IMR-90 (cell line): ENCODE data around the gene KIAA0825. TPM values are rescaled to one million over a fixed set of nuclear protein-coding genes. Genes with fewer than 3 reads are reported as not detected.

Source experiments
- ATAC-seq: fragments of 200-7000 bp; cut with Tn5 transposase; 2 replicates; pipeline ENCODE4 v1.9.1; 2020; ENCODE audit warnings: low read depth, mild to moderate bottlenecking, moderate library complexity
- BruUV-seq: library from RNA; stranded (reverse); fragments of 400-500 nt; replicated peaks from 2 replicates; lab custom pipeline; 2021; lab: Mats Ljungman, UMichigan
- CTCF ChIA-PET: fragments of 300-600 bp; formaldehyde crosslinking; extraction: SDS; loops from one replicate; lab custom pipeline; 2021; ENCODE audit warnings: antibody characterized with exemption; lab: Yijun Ruan, JAX
- POLR2A ChIA-PET: fragments of 300-600 bp; sonication (Branson Sonifier 250); formaldehyde crosslinking; loops from one replicate; lab custom pipeline; 2022; ENCODE audit warnings: antibody characterized with exemption; ENCODE audit not compliant: unreplicated experiment; lab: Charles Lee
- DNase-seq: peaks from one replicate; pipeline ENCODE4 v3.0.0; 2013
- H2AFZ ChIP-seq: replicated peaks from 2 replicates; pipeline ENCODE3; 2013; ENCODE audit warnings: low read length, mild to moderate bottlenecking; ENCODE audit not compliant: poor library complexity
- H2AK5ac ChIP-seq: 2 replicates; pipeline ENCODE4 v1.6.1; 2013; ENCODE audit warnings: low read depth, low read length, inconsistent platforms
- H2AK9ac ChIP-seq: replicated peaks from 2 replicates; pipeline ENCODE3; 2013; ENCODE audit warnings: mild to moderate bottlenecking, low read depth, low read length, moderate library complexity; ENCODE audit not compliant: poor library complexity
- H2BK120ac ChIP-seq: 2 replicates; pipeline ENCODE4 v1.6.1; 2013; ENCODE audit warnings: low read depth, low read length, inconsistent platforms
- H2BK15ac ChIP-seq: 3 replicates; pipeline ENCODE4 v1.6.1; 2013; ENCODE audit warnings: low read depth, low read length, inconsistent platforms
- H2BK20ac ChIP-seq: 2 replicates; pipeline ENCODE4 v1.6.1; 2013; ENCODE audit warnings: low read depth, mild to moderate bottlenecking, inconsistent platforms, low read length, moderate library complexity
- H2BK5ac ChIP-seq: 2 replicates; pipeline ENCODE4 v1.6.1; 2013; ENCODE audit warnings: mild to moderate bottlenecking, low read depth, low read length, inconsistent platforms; ENCODE audit not compliant: poor library complexity, severe bottlenecking
- H3K14ac ChIP-seq: replicated peaks from 2 replicates; pipeline ENCODE4 v1.6.1; 2013; ENCODE audit warnings: low read depth, low read length, inconsistent platforms
- H3K18ac ChIP-seq: 2 replicates; pipeline ENCODE4 v1.6.1; 2013; ENCODE audit warnings: low read depth, low read length, control low read depth
- H3K23ac ChIP-seq: 2 replicates; pipeline ENCODE4 v1.6.1; 2013; ENCODE audit warnings: low read depth, low read length, inconsistent platforms
- H3K27ac ChIP-seq: 2 replicates; pipeline ENCODE4 v1.5.1; 2013; ENCODE audit warnings: mild to moderate bottlenecking, control low read depth, low read length; ENCODE audit not compliant: insufficient read depth
- H3K27me3 ChIP-seq: 2 replicates; pipeline ENCODE4 v1.6.1; 2013; ENCODE audit warnings: low read length; ENCODE audit not compliant: control insufficient read depth, insufficient read depth
- H3K36me3 ChIP-seq: 2 replicates; pipeline ENCODE4 v1.6.1; 2013; ENCODE audit warnings: low read length, mixed read lengths; ENCODE audit not compliant: control insufficient read depth, insufficient read depth
- H3K4ac ChIP-seq: 2 replicates; pipeline ENCODE4 v1.6.1; 2013; ENCODE audit warnings: low read depth, low read length, inconsistent platforms
- H3K4me1 ChIP-seq: 2 replicates; pipeline ENCODE4 v1.6.1; 2013; ENCODE audit warnings: low read length, mixed read lengths; ENCODE audit not compliant: control insufficient read depth, insufficient read depth
- H3K4me2 ChIP-seq: 2 replicates; pipeline ENCODE4 v1.6.1; 2013; ENCODE audit warnings: low read depth, mild to moderate bottlenecking, control low read depth, low read length, moderate library complexity
- H3K4me3 ChIP-seq: 2 replicates; pipeline ENCODE4 v1.5.1; 2013; ENCODE audit warnings: low read depth, mild to moderate bottlenecking, control low read depth, low read length, moderate library complexity; ENCODE audit not compliant: insufficient read depth
- H3K56ac ChIP-seq: 2 replicates; pipeline ENCODE4 v1.6.1; 2013; ENCODE audit warnings: low read length, inconsistent platforms; ENCODE audit not compliant: insufficient read depth; ENCODE audit errors: extremely low read depth
- H3K79me1 ChIP-seq, 2 experiments: 2 replicates each; pipeline ENCODE4 v1.6.1; 2013; ENCODE audit warnings: low read length in 2 of 2, inconsistent platforms in 1 of 2, low read depth in 1 of 2
- H3K9ac ChIP-seq: 2 replicates; pipeline ENCODE4 v1.6.1; 2013; ENCODE audit warnings: low read depth, low read length, control low read depth
- H3K9me1 ChIP-seq: 2 replicates; pipeline ENCODE4 v1.6.1; 2013; ENCODE audit warnings: low read length, inconsistent platforms; ENCODE audit not compliant: insufficient read depth
- H3K9me3 ChIP-seq: 2 replicates; pipeline ENCODE4 v1.6.1; 2013; ENCODE audit warnings: low read length; ENCODE audit not compliant: control insufficient read depth, insufficient read depth
- H4K20me1 ChIP-seq: 2 replicates; pipeline ENCODE4 v1.6.1; 2013; ENCODE audit warnings: low read length, inconsistent platforms; ENCODE audit not compliant: insufficient read depth
- H4K5ac ChIP-seq: 2 replicates; pipeline ENCODE4 v1.6.1; 2013; ENCODE audit warnings: mild to moderate bottlenecking, low read depth, low read length, control low read depth
- H4K8ac ChIP-seq, 2 experiments: 2 replicates each; pipeline ENCODE4 v1.6.1; 2013; ENCODE audit warnings: low read depth in 2 of 2, low read length in 2 of 2, control low read depth in 1 of 2, inconsistent platforms in 1 of 2
- H4K91ac ChIP-seq: 2 replicates; pipeline ENCODE4 v1.6.1; 2013; ENCODE audit warnings: low read depth, low read length, inconsistent platforms; ENCODE audit not compliant: insufficient read depth
- BHLHE40 ChIP-seq: fragments of 150-350 bp; IDR thresholded peaks from 2 replicates; pipeline ENCODE4 v1.6.1; 2016; ENCODE audit warnings: mild to moderate bottlenecking, low read depth, low read length
- CEBPB ChIP-seq: IDR thresholded peaks from 2 replicates; pipeline ENCODE4 v1.6.1; 2012; ENCODE audit warnings: low read depth, low read length, improper control_type of control experiment
- CHD1 ChIP-seq: IDR thresholded peaks from 2 replicates; pipeline ENCODE4 v1.6.1; 2012; ENCODE audit warnings: low read depth, low read length, improper control_type of control experiment
- CTCF ChIP-seq: conservative IDR thresholded peaks from 2 replicates; pipeline ENCODE4 v1.5.1; 2012; ENCODE audit warnings: mild to moderate bottlenecking, low read depth, low read length, improper control_type of control experiment
- ELK1 ChIP-seq: fragments of 150-350 bp; IDR thresholded peaks from 2 replicates; pipeline ENCODE4 v1.6.1; 2016; ENCODE audit warnings: low read depth, mild to moderate bottlenecking, low read length, moderate library complexity, borderline replicate concordance
- FOS ChIP-seq: fragments of 150-350 bp; IDR thresholded peaks from 2 replicates; pipeline ENCODE4 v1.6.1; 2016; ENCODE audit warnings: low read depth, low read length
- MAFK ChIP-seq: IDR thresholded peaks from 2 replicates; pipeline ENCODE4 v1.6.1; 2012; ENCODE audit warnings: low read depth, low read length, improper control_type of control experiment
- MAZ ChIP-seq: IDR thresholded peaks from 2 replicates; pipeline ENCODE4 v1.6.1; 2012; ENCODE audit warnings: low read depth, mild to moderate bottlenecking, low read length, improper control_type of control experiment, moderate library complexity, borderline replicate concordance
- MXI1 ChIP-seq: IDR thresholded peaks from 2 replicates; pipeline ENCODE4 v1.6.1; 2012; ENCODE audit warnings: low read depth, mild to moderate bottlenecking, low read length, moderate library complexity, borderline replicate concordance
- NFE2L2 ChIP-seq: fragments of 150-350 bp; IDR thresholded peaks from 2 replicates; pipeline ENCODE4 v1.6.1; 2016; ENCODE audit warnings: low read depth, mild to moderate bottlenecking, low read length
- POLR2A ChIP-seq: IDR thresholded peaks from 2 replicates; pipeline ENCODE4 v1.6.1; 2012; ENCODE audit warnings: mild to moderate bottlenecking, low read depth, low read length
- RAD21 ChIP-seq: IDR thresholded peaks from 2 replicates; pipeline ENCODE4 v1.6.1; 2012; ENCODE audit warnings: low read length, improper control_type of control experiment
- RCOR1 ChIP-seq: IDR thresholded peaks from 2 replicates; pipeline ENCODE4 v1.6.1; 2012; ENCODE audit warnings: mild to moderate bottlenecking, low read length, improper control_type of control experiment; ENCODE audit not compliant: insufficient replicate concordance
- RFX5 ChIP-seq: IDR thresholded peaks from 2 replicates; pipeline ENCODE4 v1.8.0; 2012; ENCODE audit warnings: low read depth, mild to moderate bottlenecking, low read length, moderate library complexity
- SMC3 ChIP-seq: fragments of 150-350 bp; IDR thresholded peaks from 2 replicates; pipeline ENCODE4 v1.6.1; 2016; ENCODE audit warnings: low read depth, mild to moderate bottlenecking, antibody characterized with exemption, low read length, moderate library complexity
- WGBS, 2 experiments: methylation state at CpG; one replicate each; pipeline versions ENCODE4 v1.1.5 to v1.1.7; 2013; ENCODE audit warnings: missing lambda C conversion rate in 2 of 2; ENCODE audit not compliant: insufficient read length in 1 of 2; ENCODE audit errors: extremely low coverage in 2 of 2; 5-methylcytosine and 5-hydroxymethylcytosine counted together
- dilution Hi-C: fragments of 300-500 bp; cut with HindIII; formaldehyde crosslinking; loops from one replicate; pipeline ENCODE4 v1.14.3; 2018; ENCODE audit warnings: low sequenced_read_pairs; ENCODE audit not compliant: unreplicated experiment
- in situ Hi-C: fragments of 300-500 bp; cut with MboI; formaldehyde crosslinking; loops from 3 replicates; pipeline ENCODE4 v1.14.3; 2019; ENCODE audit warnings: low sequenced_read_pairs, inconsistent platforms, mixed read lengths
- intact Hi-C: fragments of 100-400 bp; cut with micrococcal nuclease; formaldehyde crosslinking; loops from 2 replicates; pipeline ENCODE4 v1.10.0; 2022
- polyA plus RNA-seq, 3 experiments: library from polyadenylated mRNA; depleted of rRNA; stranded (reverse); fragments of >200 nt; gene quantifications; 2 replicates each; pipeline ENCODE4 v1.2.3, GENCODE V29; 2012; ENCODE audit warnings: low replicate concordance in 1 of 3
- total RNA-seq: library from RNA; depleted of rRNA; stranded (reverse); fragments of >200 nt; gene quantifications from 2 replicates; pipeline ENCODE4 v1.2.3, GENCODE V29; 2012
- TF ChIP-seq, protein P1 (sequence below): fragments of 150-350 bp; IDR thresholded peaks from 2 replicates; pipeline ENCODE4 v1.6.1; 2017; ENCODE audit warnings: mild to moderate bottlenecking, antibody characterized with exemption, low read length, low read depth

KIAA0825 gene
- total and polyA plus RNA-seq, 2 of the 4 experiments (the other 2 are of a cell fraction): 0.46 to 1.8 TPM

DNA sequence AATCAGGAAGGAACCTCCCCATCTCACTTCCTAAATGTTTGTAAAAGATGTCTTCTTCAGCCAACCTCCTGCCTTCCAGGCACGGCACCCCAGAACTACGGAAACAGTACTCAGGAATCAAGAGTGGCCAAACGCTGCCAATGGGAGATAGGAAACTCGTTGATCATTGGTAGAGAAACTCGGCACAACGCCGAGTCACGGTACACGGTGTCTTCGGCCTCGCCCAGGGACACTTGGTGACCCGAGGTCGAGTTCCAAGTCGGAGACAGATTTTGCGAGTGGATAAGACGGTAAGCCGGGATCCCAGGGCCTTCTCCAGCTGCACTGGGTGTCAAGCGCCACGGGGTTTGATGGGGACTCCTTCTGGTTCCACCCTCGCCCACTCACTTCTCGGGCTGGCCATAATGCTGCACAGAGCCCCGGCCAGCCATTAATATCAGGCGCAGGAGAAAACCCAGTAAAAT is 343 bp downstream of the KIAA0825 start:
- Histone ChIP-seq H2AK5ac (no peak overlapping the region), H4K5ac (peak overlapping the region; percentile 0; the same call in 1 of the 2 replicates), H2AK9ac (peak overlapping the region; percentile 35), H3K27me3 (no peaks in the 10 kb centered on the region), H3K27ac (peak overlapping the region; percentile 64), H3K9me3 (no peaks in the 10 kb centered on the region), H3K56ac (no peak overlapping the region; the same call in 1 of the 2 replicates), H4K8ac (peak overlapping the region; percentile 22 to 64; a peak in 3 of 4 replicates), H4K20me1 (no peaks in the 10 kb centered on the region), H3K4me3 (peak overlapping the region; percentile 95), H2AFZ (peak overlapping the region; percentile 98), H3K4me2 (peak overlapping the region; percentile 68), H3K9ac (peak overlapping the region; percentile 58), H3K14ac (peak overlapping the region; percentile 41; the same call in 1 of the 2 replicates), H2BK120ac (no peak overlapping the region), H3K9me1 (no peaks in the 10 kb centered on the region), H3K23ac (peak overlapping the region; percentile 37; the same call in 1 of the 2 replicates), H3K79me1 (peaks cover 0 to 25% of the 10 kb centered on the region in 2 experiments; a peak in 2 of 4 replicates), H3K4ac (peak overlapping the region; percentile 4; the same call in 1 of the 2 replicates), H4K91ac (no peak overlapping the region), H2BK20ac (no peak overlapping the region), H3K36me3 (no peaks in the 10 kb centered on the region), H3K4me1 (no peaks in the 10 kb centered on the region), H3K18ac (no peak overlapping the region), H2BK5ac (peak overlapping the region; percentile 41), H2BK15ac (no peak overlapping the region)
- ATAC-seq (peak; percentile 64), DNase-seq (peak; percentile 57)
- in situ Hi-C loops (no loop called here), intact Hi-C loops (loop anchor here (2.0 to 10.0 kb wide), 4 partner anchors 74 to 1013 kb away; no protein-coding TSS in a partner anchor), dilution Hi-C loops (no loop called here)
- TF ChIP-seq, protein P1, sequence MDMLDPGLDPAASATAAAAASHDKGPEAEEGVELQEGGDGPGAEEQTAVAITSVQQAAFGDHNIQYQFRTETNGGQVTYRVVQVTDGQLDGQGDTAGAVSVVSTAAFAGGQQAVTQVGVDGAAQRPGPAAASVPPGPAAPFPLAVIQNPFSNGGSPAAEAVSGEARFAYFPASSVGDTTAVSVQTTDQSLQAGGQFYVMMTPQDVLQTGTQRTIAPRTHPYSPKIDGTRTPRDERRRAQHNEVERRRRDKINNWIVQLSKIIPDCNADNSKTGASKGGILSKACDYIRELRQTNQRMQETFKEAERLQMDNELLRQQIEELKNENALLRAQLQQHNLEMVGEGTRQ: no peak
- TF ChIP-seq BHLHE40 (no peak), ELK1 (no peak), CEBPB (no peak), FOS (no peak), RAD21 (no peak), CTCF (no peak), MXI1 (no peak), RCOR1 (no peak), MAFK (no peak), NFE2L2 (no peak), SMC3 (no peak), MAZ (no peak), RFX5 (no peak), CHD1 (no peak), POLR2A (no peak)
- WGBS, 2 experiments: 0% methylated on average over 11 of the region's 23 CpGs; no CpG with 5 or more reads in 1 of the 2 experiments
- no TSS peak for BruUV-seq
- POLR2A ChIA-PET: no interaction called here
- CTCF ChIA-PET: interaction anchor here (1.7 kb wide), 1 partner anchor 120 kb away, joined by 7 read pairs; no protein-coding TSS in a partner anchor
